ENCODE data around the gene ARHGEF4.

The ARHGEF4 gene

DNA sequence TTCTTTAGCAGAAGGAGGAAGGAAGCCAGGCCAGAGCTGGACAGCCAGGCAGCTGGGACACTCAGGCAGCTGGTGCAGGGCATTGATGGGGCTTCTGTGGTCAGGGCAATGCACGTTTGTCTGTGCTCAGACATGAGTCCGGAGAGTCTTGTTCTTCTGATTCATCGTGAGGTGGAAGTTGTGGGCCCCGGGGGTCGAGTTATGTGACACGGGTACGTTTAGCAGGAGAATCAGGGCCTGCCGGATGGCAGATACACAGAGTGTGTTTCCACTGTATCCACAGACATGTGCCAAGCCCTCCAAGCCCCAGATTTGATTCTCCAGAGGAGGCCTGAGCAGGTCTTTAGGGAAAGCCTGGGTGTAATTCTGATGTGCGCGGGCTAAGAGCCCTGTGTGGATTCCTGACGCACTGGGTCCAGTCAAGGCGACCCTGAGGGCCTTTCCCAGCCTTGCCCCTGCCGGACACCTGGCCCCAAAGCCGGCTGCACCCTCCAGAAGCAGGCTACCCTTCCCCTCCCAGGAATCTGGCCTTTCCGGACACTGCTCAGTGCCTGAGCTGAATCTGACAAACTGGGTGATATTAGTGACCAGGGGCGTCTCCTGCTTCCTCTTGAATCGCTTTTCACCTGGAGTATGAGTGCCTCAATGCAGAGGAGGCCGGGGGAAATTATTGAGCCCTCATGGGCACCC is 10.1 kb downstream of the ARHGEF4 start:
- no peak overlapping the region for H3K4me3 ChIP-seq (ENCODE audit: low read length)
- TF ChIP-seq ZNF274 (IDR thresholded peaks at IDR 0.05; ENCODE audit: low read depth, low read length), result no peak

DNA sequence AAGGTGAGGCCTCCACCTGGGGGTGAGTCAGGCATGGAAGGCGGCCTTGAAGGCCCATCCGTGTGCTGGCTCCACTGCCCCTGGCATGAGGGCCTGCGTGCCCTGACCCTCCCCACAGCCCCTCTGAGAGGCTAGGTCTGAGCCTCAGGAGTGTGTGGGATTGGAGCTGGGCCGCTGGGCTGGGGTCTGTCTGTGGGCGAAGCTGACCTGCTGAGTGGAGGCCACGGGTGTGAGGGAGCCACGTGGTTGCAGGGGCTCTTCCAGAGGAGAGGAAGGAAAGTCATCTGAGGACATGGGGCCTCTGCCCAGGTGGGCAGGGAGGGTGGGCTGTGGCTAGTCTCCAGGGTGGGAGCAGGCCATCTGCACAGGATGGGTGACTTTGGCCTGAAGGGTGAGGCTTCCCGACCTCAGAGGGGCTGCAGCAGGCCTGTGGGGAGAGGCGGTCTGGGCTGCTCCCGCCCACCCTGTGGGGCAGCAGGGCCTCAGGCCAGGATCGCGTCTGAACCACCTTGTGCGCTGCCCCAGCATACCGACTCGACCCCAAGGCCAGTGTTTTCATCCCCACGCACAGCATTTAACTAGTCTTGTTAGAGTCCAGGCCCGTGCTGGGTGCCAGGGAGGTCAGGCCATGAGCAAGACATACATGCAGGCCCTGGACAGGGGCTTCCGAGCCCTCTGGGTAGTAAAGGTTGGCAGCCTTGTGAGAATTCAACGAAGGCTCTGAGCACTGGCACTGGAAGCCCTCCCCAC is 11.2 kb downstream of the ARHGEF4 start:
- no peak overlapping the region for H3K4me3 ChIP-seq (ENCODE audit: low read length)
- TF ChIP-seq ZNF274 (IDR thresholded peaks at IDR 0.05; ENCODE audit: low read depth, low read length), result no peak

DNA sequence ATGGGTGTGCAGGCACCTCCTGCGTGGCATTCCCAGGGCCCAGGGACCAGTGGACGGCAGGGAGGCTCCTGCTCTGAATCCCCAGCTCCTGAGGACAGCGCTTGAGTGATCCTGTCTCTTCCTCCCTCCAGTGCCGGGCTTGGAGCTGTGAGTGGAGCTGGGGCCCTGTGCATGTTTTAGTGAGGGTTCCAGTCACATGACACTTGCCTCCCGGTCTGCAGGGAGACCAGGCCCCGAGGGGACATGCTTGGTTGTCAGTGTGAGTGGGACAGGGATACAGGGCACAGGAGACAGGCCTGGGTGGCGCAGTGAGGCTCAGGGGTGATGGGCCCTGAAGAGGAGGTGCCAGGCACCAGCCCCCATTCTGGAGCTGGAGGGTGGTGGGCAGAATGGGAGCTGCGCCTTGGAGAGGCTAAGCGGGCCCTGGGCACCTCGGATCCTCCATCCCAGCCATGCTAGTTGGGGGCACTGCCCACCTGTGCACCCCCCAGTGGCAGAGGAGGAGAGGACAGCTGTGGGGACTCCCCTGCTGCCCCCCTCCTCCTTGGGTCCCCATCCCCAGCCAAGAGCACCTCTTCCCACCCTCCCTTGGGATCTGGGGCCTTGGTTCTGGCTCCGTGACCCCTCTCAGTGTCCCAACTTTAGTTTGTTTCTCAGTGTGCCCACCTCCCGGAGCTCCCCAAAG is 12.0 kb downstream of the ARHGEF4 start:
- no peak overlapping the region for H3K4me3 ChIP-seq (ENCODE audit: low read length)
- no peak for TF ChIP-seq ZNF274 (IDR thresholded peaks at IDR 0.05; ENCODE audit: low read depth, low read length)

DNA sequence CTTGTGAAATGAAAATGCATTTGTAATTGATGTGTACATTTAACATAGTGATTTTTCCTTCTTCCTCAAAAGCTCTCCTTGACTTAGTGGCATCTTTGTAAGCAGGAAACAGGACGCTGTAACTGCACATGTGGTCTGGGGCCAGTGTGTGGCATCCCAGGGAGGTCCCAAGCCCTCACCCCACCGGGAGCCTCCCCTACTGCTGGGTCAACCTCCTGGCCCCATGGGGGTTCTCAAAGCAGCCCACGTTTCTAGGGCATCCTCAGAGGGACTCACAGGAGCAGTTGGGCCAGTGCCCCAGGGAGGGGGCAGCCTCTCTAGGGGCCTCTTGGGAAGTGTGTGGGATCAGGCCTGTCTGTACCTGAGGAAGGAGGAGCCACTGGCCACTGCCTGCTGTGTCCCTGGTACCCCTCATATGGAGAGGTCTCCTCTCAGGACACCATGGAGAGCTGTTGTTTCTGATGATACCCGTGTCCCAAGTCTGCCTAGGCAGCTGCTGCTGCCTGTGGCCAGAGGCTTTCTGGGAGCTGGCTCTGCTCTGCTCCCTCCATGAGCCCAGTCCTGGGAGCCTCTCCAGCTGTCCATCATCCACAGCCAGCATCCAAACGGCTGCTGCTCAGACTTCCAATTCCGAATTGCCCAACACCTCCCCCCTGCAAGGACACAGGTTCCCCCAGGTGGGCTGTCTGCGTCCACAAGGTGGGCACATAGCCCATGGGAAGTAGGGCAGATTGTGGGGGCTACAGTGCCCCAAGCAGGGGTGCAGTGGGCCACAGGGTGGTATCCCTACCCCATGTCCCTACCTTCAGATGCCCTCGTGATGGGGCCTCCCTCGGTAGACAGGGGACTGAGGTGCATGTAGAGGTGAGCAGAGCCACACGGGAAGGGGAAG is 13.4 kb downstream of the ARHGEF4 start:
- no peak overlapping the region for H3K4me3 ChIP-seq (ENCODE audit: low read length)
- no peak for TF ChIP-seq ZNF274 (IDR thresholded peaks at IDR 0.05; ENCODE audit: low read depth, low read length)

DNA sequence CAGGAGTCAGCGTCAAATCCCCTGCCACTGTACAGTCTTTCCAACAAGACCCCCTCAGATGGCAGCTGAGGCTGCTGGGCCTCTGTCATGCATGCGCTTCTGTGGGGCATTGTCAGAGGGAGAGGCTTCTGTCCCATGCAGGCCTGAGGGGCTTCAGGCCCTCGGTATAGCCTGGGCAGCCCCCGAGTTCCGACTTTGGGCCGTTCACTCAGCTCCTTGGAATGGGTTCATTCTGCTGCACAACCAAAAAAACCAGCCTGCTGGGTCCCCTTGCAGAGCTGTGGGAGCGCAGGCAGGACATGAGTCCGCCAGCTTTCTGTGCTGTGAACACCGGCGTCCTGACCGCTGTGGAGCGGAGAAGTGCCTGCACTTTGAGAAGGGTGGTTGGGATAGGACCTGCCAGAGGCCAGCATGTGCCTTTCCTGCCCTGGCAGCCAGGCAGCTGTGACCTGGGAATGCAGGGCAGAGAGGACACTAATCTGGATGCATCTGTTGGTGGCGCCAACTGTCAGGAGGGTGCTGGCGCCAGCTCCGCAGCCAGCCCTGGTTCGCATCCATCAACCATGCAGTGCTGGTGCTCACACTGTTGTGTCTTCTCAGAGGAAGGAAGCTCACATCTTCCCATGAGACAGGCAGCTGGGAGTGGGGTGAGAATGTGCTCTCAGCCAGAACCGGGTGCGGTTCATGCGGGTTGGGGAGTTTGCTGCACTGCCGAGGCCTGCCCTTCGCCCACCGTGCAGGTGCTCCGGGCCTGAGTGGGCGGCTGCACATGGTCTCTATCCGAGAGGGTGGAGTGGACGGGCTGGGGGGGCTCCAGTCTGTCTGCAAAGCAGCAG is 14.3 kb downstream of the ARHGEF4 start:
- no peak overlapping the region for H3K4me3 ChIP-seq (ENCODE audit: low read length)
- no peak for TF ChIP-seq ZNF274 (IDR thresholded peaks at IDR 0.05; ENCODE audit: low read depth, low read length)

DNA sequence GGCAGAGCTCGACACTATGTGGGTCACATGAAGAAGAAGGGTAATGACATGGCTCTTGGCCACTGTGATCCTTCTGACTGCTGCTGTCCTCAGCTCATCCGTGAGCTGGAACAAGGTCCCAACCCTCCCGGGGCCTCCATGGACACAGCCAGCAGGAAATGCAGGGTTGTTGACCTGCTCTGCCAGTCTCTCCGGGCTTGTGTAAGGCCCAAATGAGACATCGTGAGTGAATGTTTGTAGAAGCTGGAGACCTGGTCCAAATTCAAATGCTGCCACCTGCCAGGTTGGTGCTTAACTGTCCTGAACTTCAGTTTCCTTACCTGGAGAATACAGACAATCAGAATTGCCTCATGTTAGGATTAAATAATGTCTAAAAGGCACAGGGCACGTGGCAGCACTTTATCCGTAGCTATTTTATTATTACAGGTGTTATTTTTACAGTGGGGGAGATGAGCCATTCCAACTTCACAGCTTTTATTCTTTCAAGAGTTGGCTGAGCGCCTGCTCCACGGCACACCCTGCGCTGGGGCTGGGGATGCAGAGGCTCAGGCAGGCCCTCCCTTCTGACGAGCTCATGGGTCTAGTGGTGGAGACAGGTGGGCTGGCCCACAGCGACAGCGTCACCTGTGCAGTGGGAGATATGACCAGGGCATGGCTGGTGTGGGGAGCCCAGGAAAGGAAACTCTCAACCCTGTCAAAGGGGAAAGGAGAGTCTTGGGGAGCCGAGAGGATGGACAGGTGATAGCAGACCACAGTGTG is 15.1 kb downstream of the ARHGEF4 start:
- no peak for TF ChIP-seq ZNF274 (IDR thresholded peaks at IDR 0.05; ENCODE audit: low read depth, low read length)
- no peak overlapping the region for H3K4me3 ChIP-seq (ENCODE audit: low read length)

DNA sequence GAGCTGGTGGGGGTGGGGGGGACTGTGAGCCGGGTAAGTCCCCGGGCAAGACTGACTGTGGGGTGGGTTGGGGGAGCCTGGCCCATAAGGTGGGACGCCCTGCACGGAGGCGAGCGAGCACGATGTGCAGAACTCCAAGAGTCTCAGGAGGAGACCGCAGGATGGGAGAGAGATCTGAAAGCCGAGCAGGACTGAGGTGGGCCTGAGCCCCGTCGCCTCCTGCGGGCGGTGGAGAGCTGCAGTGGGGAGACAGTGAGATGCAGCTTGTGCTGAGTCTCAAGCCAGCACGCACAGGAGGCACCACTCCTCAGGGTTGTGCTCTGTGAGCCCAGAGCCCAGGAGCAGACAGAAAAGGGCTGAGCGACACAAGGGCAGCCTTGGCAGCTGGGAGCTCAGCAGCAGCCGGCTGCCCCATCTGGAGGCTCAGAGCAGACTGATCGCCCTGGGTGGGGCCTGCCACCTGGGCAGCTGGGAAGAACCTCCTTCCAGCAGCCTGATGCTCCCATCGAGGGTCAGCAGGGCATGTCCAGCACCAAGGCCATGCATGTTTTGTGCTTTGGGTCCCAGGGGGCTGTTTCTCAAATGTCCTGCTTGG is 15.9 kb downstream of the ARHGEF4 start:
- no peak for TF ChIP-seq ZNF274 (IDR thresholded peaks at IDR 0.05; ENCODE audit: low read depth, low read length)
- H3K4me3 ChIP-seq (ENCODE audit: low read length), result no peak overlapping the region

DNA sequence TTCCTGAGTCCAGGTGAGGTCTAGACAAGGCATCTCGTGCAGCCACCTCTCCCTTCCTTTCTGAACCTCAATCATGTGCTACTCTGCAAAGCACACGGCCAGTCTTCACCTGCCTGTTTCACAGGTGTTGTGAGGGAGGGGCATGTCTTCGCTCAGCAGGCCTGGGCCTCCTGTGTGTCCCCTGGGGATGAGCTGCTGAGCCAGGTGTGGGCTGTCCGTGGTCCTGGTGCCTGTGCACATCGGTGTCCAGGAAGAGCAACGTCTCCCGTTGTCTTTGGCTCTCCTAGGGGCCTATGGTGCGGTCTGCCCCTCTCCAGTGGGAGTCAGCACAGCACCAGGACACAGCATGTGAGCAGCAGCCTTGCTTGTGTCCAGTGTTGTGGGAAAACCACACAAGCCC is 16.7 kb downstream of the ARHGEF4 start:
- no peak overlapping the region for H3K4me3 ChIP-seq (ENCODE audit: low read length)
- no peak for TF ChIP-seq ZNF274 (IDR thresholded peaks at IDR 0.05; ENCODE audit: low read depth, low read length)

DNA sequence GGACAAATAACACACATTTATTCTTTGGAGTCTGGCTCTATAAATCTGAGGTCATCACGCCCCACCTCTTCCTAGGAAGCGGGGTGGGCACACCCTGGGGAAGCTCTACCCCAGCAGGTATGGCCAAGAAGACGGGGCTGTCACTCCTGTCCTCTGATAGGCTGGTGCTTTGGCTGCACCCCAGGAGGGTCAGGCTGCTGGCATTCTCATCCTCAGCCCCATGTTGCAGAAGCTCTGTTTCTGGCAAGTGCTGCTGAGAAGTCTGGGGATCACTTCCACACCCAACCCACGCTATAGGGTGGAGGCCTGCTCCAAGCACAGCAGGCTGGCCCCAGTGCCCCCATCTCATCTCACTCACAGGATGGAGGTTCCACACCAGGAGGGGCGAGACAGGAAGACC is 17.6 kb downstream of the ARHGEF4 start:
- TF ChIP-seq ZNF274 (IDR thresholded peaks at IDR 0.05; ENCODE audit: low read depth, low read length), result no peak
- no peak overlapping the region for H3K4me3 ChIP-seq (ENCODE audit: low read length)

DNA sequence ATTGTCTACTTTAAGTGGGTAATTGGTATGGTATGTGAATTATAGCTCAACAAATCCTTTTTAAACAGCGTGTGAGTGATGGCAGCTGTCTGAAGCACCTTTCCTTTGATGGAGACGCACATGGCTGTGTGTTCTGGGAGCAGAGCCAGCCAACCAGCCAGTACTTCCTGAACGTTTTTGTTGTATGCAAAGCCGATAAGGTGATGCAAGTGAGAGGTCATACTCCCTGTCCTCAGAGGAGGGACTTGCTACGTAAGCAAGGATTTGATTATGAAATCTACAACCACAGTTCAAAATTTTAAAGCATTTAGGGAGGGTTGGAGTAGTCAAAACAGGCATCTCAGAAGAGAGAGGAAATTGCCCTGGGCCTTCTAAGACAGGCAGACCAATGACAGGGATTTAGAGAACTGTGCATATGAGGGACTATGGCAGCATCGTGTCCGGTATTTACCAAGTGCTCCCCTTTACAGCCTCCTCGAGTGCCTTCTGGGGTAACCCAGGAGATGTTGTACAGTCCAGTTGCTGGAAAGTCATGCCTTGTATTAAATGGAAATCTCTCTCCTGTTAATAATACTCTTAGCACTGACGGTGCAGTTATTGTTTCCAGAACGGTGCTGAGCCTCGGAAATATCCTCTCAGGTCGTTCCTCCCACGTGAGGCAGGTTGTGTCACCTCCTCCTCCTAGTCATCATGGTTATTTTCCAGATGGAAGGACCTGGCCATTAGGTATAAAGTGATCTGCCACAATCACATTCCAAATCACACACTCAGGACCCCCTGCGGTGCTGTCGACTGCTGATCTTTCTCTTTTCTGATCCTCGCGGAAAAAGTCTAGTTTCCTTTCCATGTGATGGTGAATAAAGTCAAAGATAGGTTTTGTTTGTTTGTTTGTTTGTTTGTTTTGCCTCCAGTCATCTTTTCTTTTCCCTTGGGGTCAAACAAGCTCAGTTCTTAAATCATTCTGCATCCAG is 28.4 kb downstream of the ARHGEF4 start:
- no peak overlapping the region for H3K4me3 ChIP-seq (ENCODE audit: low read length)
- no peak for TF ChIP-seq ZNF274 (IDR thresholded peaks at IDR 0.05; ENCODE audit: low read depth, low read length)

All from GM08714 (cell line).